Breast epithelium (tissue), 4 donors: ENCODE measurements around the gene LRRC26. TPM values are rescaled to one million over a fixed set of nuclear protein-coding genes. Genes with fewer than 3 reads are reported as not detected.

Experiments
- DNase-seq, 2 donors: peaks; one replicate each; pipeline ENCODE4 v3.0.0-alpha.2; 2019; ENCODE audit warnings: low spot score in 2 of 2
- H3K27ac ChIP-seq, 2 donors: fragments of 200-600 bp; sonication (generic) in 1 of 2; one replicate each; pipeline ENCODE4 v1.5.1; 2016 to 2019; ENCODE audit warnings: mild to moderate bottlenecking in 1 of 2
- H3K27me3 ChIP-seq, 2 donors: fragments of 200-600 bp; sonication (generic) in 1 of 2; one replicate each; pipeline versions ENCODE4 v1.5.1 to v1.6.0; 2017 to 2019; ENCODE audit warnings: control low read depth in 1 of 2, mild to moderate bottlenecking in 1 of 2
- H3K36me3 ChIP-seq: fragments of 200-600 bp; one replicate; pipeline ENCODE4 v1.5.1; 2019
- H3K4me1 ChIP-seq, 2 donors: fragments of 200-600 bp; sonication (generic); one replicate each; pipeline ENCODE4 v1.5.1; 2016 to 2019; ENCODE audit warnings: control low read depth in 1 of 2
- H3K4me3 ChIP-seq, 3 donors: fragments of 200-600 bp; sonication (generic); 1 replicate in 2 of 3; 2 replicates in 1 of 3; pipeline ENCODE4 v1.5.1; 2016 to 2019; ENCODE audit warnings: mild to moderate bottlenecking in 3 of 3, moderate library complexity in 2 of 3
- H3K9me3 ChIP-seq, 2 donors: fragments of 200-600 bp; sonication (generic) in 1 of 2; one replicate each; pipeline ENCODE4 v1.5.1; 2016 to 2019; ENCODE audit warnings: control low read depth in 1 of 2
- POLR2A ChIP-seq: fragments of 450-650 bp; IDR thresholded peaks from one replicate; pipeline ENCODE4 v1.6.1; 2016; ENCODE audit warnings: antibody characterized with exemption, mild to moderate bottlenecking, moderate library complexity
- POLR2AphosphoS5 ChIP-seq, 3 donors: sonication (generic); formaldehyde crosslinking; IDR thresholded peaks; one replicate each; pipeline ENCODE4 v1.6.1; 2017; ENCODE audit warnings: antibody characterized with exemption in 3 of 3
- intact Hi-C: fragments of 100-400 bp; cut with DNase I; formaldehyde crosslinking; loops from one replicate; pipeline ENCODE4 v1.15.1; 2023; ENCODE audit warnings: low total_unique reads
- total RNA-seq, 3 donors: library from RNA; depleted of rRNA; stranded (reverse); fragments of >200 nt; gene quantifications; one replicate each; pipeline ENCODE4 v1.1.0, GENCODE V29; 2016
- TF ChIP-seq, protein P1 (sequence below), 3 donors: fragments of 450-650 bp; IDR thresholded peaks; one replicate each; pipeline ENCODE4 v1.5.1; 2016 to 2017; ENCODE audit warnings: antibody characterized with exemption in 3 of 3, mild to moderate bottlenecking in 3 of 3, moderate library complexity in 3 of 3

Gene LRRC26
- total RNA-seq, 3 donors from 2014 or later, result 7.8 to 9.2 TPM; not detected in 1

GRCh38 chr9:137216188-137216965 lies 46.5 kb upstream of the LRRC26 start:
- intact Hi-C loops, result no loop called here
- H3K27ac ChIP-seq, result peak overlapping the region in 1 of 2 donors; percentile 88
- TF ChIP-seq, protein P1, sequence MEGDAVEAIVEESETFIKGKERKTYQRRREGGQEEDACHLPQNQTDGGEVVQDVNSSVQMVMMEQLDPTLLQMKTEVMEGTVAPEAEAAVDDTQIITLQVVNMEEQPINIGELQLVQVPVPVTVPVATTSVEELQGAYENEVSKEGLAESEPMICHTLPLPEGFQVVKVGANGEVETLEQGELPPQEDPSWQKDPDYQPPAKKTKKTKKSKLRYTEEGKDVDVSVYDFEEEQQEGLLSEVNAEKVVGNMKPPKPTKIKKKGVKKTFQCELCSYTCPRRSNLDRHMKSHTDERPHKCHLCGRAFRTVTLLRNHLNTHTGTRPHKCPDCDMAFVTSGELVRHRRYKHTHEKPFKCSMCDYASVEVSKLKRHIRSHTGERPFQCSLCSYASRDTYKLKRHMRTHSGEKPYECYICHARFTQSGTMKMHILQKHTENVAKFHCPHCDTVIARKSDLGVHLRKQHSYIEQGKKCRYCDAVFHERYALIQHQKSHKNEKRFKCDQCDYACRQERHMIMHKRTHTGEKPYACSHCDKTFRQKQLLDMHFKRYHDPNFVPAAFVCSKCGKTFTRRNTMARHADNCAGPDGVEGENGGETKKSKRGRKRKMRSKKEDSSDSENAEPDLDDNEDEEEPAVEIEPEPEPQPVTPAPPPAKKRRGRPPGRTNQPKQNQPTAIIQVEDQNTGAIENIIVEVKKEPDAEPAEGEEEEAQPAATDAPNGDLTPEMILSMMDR (IDR thresholded peaks at IDR 0.05), result no peak
- TF ChIP-seq POLR2A (no peak), POLR2AphosphoS5 (IDR thresholded peaks at IDR 0.05) (no peak)
- no peaks in the 10 kb centered on the region for H3K27me3 ChIP-seq
- no peaks in the 10 kb centered on the region for H3K9me3 ChIP-seq
- peak overlapping the region in 1 of 3 donors; percentile 63 for H3K4me3 ChIP-seq
- H3K4me1 ChIP-seq, result peaks cover 0 to 25% of the 10 kb centered on the region in 2 donors
- H3K36me3 ChIP-seq, result no peaks in the 10 kb centered on the region
- DNase-seq, result no peak

DNA sequence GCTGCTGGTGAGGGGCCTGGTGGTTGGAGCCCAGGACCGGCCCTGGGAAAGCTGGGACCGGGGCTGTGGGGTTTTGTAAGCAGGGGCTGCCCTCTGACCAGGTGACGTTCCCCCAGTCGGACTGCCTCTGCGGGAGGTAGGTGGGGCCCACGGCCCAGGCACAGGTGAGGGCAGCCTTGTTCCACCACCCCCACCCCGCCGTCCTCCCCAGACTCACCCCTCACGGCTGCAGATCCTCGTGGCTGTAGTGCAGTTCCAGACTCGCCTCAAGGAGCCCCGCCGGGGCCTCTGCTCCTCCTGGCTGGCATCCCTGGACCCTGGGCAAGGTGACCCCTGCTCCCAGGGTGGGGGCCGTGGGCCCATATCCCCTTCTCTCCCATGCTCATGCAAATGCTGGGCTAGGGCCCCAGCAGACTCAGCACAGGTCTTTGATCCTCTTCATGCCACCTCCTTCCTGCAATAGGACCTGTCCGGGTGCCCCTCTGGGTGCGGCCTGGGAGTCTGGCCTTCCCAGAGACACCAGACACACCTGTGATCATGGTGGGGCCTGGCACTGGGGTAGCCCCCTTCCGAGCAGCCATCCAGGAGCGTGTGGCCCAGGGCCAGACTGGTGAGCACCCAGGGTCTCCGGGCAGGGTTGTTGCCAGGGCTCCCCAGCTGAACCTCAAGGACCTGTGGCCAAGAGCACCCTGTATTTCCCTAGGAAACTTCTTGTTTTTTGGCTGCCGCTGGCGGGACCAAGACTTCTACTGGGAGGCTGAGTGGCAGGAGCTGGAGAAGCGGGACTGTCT lies 45.5 kb upstream of the LRRC26 start:
- Histone ChIP-seq H3K27me3 (no peaks in the 10 kb centered on the region), H3K4me1 (peaks cover 0 to 25% of the 10 kb centered on the region in 2 donors), H3K36me3 (no peaks in the 10 kb centered on the region), H3K9me3 (no peaks in the 10 kb centered on the region), H3K27ac (no peak overlapping the region), H3K4me3 (no peak overlapping the region)
- intact Hi-C loops, result no loop called here
- TF ChIP-seq POLR2A (no peak), POLR2AphosphoS5 (IDR thresholded peaks at IDR 0.05) (no peak)
- TF ChIP-seq, protein P1 (IDR thresholded peaks at IDR 0.05), result no peak
- no peak for DNase-seq

GRCh38 chr9:137214620-137215019 lies 44.8 kb upstream of the LRRC26 start:
- intact Hi-C loops, result no loop called here
- Histone ChIP-seq H3K4me3 (no peak overlapping the region), H3K27ac (no peak overlapping the region), H3K9me3 (no peaks in the 10 kb centered on the region), H3K27me3 (no peaks in the 10 kb centered on the region), H3K36me3 (no peaks in the 10 kb centered on the region), H3K4me1 (peaks cover 0 to 25% of the 10 kb centered on the region in 2 donors)
- no peak for DNase-seq
- TF ChIP-seq POLR2A (no peak), POLR2AphosphoS5 (IDR thresholded peaks at IDR 0.05) (no peak)
- TF ChIP-seq, protein P1 (IDR thresholded peaks at IDR 0.05), result no peak

- Histone ChIP-seq H3K36me3 (no peaks in the 10 kb centered on the region), H3K27me3 (no peaks in the 10 kb centered on the region), H3K27ac (peak overlapping the region in 1 of 2 donors; percentile 74), H3K9me3 (no peaks in the 10 kb centered on the region), H3K4me1 (peaks cover 0 to 17% of the 10 kb centered on the region in 2 donors), H3K4me3 (peak overlapping the region in 2 of 3 donors; percentile 19 to 48)
- intact Hi-C loops, result no loop called here
- DNase-seq, result no peak
- TF ChIP-seq POLR2A (no peak), POLR2AphosphoS5 (IDR thresholded peaks at IDR 0.05) (no peak)
- TF ChIP-seq, protein P1 (IDR thresholded peaks at IDR 0.05), result no peak
Measured at GRCh38 chr9:137213160-137214060, 43.6 kb upstream of the LRRC26 start.
